NT2/D1 (cell line): ENCODE measurements around the gene TMEM200B.
"Not testable (repeated sequence)": the region's sequence is repeated elsewhere in the genome, so short reads cannot be mapped to it uniquely, and the experiment has no call there.

ENCODE experiments used
- DNase-seq: peaks from one replicate; pipeline ENCODE4 v3.0.0-alpha.2; 2011; ENCODE audit warnings: low read depth, low spot score
- H3K27me3 ChIP-seq: 2 replicates; pipeline ENCODE4 v1.6.0; 2011; ENCODE audit warnings: mild to moderate bottlenecking; ENCODE audit not compliant: insufficient read length, insufficient read depth
- H3K36me3 ChIP-seq: 2 replicates; pipeline ENCODE4 v1.6.1; 2011; ENCODE audit warnings: mild to moderate bottlenecking, low read length, mixed read lengths; ENCODE audit not compliant: insufficient read depth, insufficient read length
- H3K4me1 ChIP-seq: 2 replicates; pipeline ENCODE4 v1.5.1; 2011; ENCODE audit not compliant: insufficient read depth, insufficient read length
- H3K4me3 ChIP-seq: 2 replicates; pipeline ENCODE4 v1.5.1; 2011; ENCODE audit warnings: low read depth; ENCODE audit not compliant: insufficient read length
- H3K9ac ChIP-seq: 2 replicates; pipeline ENCODE4 v1.6.0; 2011; ENCODE audit warnings: low read depth; ENCODE audit not compliant: insufficient read length
- H3K9me3 ChIP-seq: 2 replicates; pipeline ENCODE4 v1.5.1; 2011; ENCODE audit warnings: mild to moderate bottlenecking, low read length; ENCODE audit not compliant: insufficient read depth
- SUZ12 ChIP-seq: IDR thresholded peaks from 2 replicates; pipeline ENCODE4 v1.6.1; 2011; ENCODE audit not compliant: insufficient read length, insufficient read depth; ENCODE audit errors: extremely low read depth
- YY1 ChIP-seq: IDR thresholded peaks from 2 replicates; pipeline ENCODE4 v1.6.1; 2011; ENCODE audit not compliant: insufficient read length, insufficient read depth
- ZNF274 ChIP-seq: IDR thresholded peaks from 2 replicates; pipeline ENCODE4 v1.6.1; 2011; ENCODE audit warnings: mild to moderate bottlenecking, low read depth, low read length

Gene TMEM200B

GRCh38 chr1:29148656-29149491 lies 25.2 kb upstream of the TMEM200B start:
- H3K4me3 ChIP-seq, result no peak overlapping the region
- DNase-seq, result no peak
- no peak overlapping the region for H3K9ac ChIP-seq
- H3K9me3 ChIP-seq, result no peaks in the 10 kb centered on the region
- TF ChIP-seq ZNF274, result no peak
- no peak for TF ChIP-seq SUZ12
- TF ChIP-seq YY1, result no peak
- no peaks in the 10 kb centered on the region for H3K27me3 ChIP-seq
- H3K36me3 ChIP-seq, result peaks cover 91% of the 10 kb centered on the region
- no peaks in the 10 kb centered on the region for H3K4me1 ChIP-seq

- no peak for TF ChIP-seq ZNF274
- TF ChIP-seq SUZ12, result no peak
- TF ChIP-seq YY1, result no peak
- H3K27me3 ChIP-seq, result no peaks in the 10 kb centered on the region
- DNase-seq, result no peak
- no peak overlapping the region for H3K4me3 ChIP-seq
- H3K36me3 ChIP-seq, result peaks cover 62% of the 10 kb centered on the region
- no peaks in the 10 kb centered on the region for H3K4me1 ChIP-seq
- no peak overlapping the region for H3K9ac ChIP-seq
- no peaks in the 10 kb centered on the region for H3K9me3 ChIP-seq
Measured at GRCh38 chr1:29145739-29146437, 22.2 kb upstream of the TMEM200B start.

GRCh38 chr1:29144178-29144577 lies 20.5 kb upstream of the TMEM200B start:
- Histone ChIP-seq H3K4me3 (no peak overlapping the region), H3K9ac (no peak overlapping the region), H3K4me1 (no peaks in the 10 kb centered on the region), H3K36me3 (peaks cover 46% of the 10 kb centered on the region), H3K9me3 (no peaks in the 10 kb centered on the region), H3K27me3 (no peaks in the 10 kb centered on the region)
- TF ChIP-seq SUZ12 (no peak), YY1 (no peak), ZNF274 (no peak)
- no peak for DNase-seq

- no peak overlapping the region for H3K4me3 ChIP-seq
- H3K9ac ChIP-seq, result no peak overlapping the region
- TF ChIP-seq YY1, result no peak
- no peak for TF ChIP-seq ZNF274
- no peak for TF ChIP-seq SUZ12
- H3K36me3 ChIP-seq, result peaks cover 32% of the 10 kb centered on the region
- no peaks in the 10 kb centered on the region for H3K4me1 ChIP-seq
- no peaks in the 10 kb centered on the region for H3K9me3 ChIP-seq
- no peak for DNase-seq
- H3K27me3 ChIP-seq, result no peaks in the 10 kb centered on the region
Measured at GRCh38 chr1:29142714-29143113, 19.0 kb upstream of the TMEM200B start.

GRCh38 chr1:29136391-29136915 lies 12.8 kb upstream of the TMEM200B start:
- Histone ChIP-seq H3K4me1 (peaks cover 10% of the 10 kb centered on the region), H3K4me3 (no peak overlapping the region), H3K36me3 (no peaks in the 10 kb centered on the region), H3K27me3 (no peaks in the 10 kb centered on the region), H3K9ac (no peak overlapping the region), H3K9me3 (no peaks in the 10 kb centered on the region)
- DNase-seq, result no peak
- TF ChIP-seq SUZ12 (no peak), YY1 (no peak), ZNF274 (no peak)

- no peaks in the 10 kb centered on the region for H3K27me3 ChIP-seq
- no peak overlapping the region for H3K4me3 ChIP-seq
- peaks cover 10% of the 10 kb centered on the region for H3K4me1 ChIP-seq
- H3K9ac ChIP-seq, result no peak overlapping the region
- TF ChIP-seq ZNF274 (no peak), YY1 (no peak), SUZ12 (no peak)
- DNase-seq, result no peak
- no peaks in the 10 kb centered on the region for H3K9me3 ChIP-seq
- no peaks in the 10 kb centered on the region for H3K36me3 ChIP-seq
Measured at GRCh38 chr1:29134695-29135028, 11.0 kb upstream of the TMEM200B start.

- no peaks in the 10 kb centered on the region for H3K9me3 ChIP-seq
- no peaks in the 10 kb centered on the region for H3K27me3 ChIP-seq
- no peak for DNase-seq
- no peak overlapping the region for H3K4me3 ChIP-seq
- peak overlapping the region; percentile 37 for H3K9ac ChIP-seq
- H3K4me1 ChIP-seq, result peaks cover 10% of the 10 kb centered on the region
- no peaks in the 10 kb centered on the region for H3K36me3 ChIP-seq
- TF ChIP-seq SUZ12, result no peak
- TF ChIP-seq ZNF274, result no peak
- TF ChIP-seq YY1, result no peak
Measured at GRCh38 chr1:29133861-29134694, 10.4 kb upstream of the TMEM200B start.

- H3K36me3 ChIP-seq, H3K9me3 ChIP-seq, DNase-seq, H3K4me3 ChIP-seq, H3K9ac ChIP-seq: not testable (repeated sequence)
- Histone ChIP-seq H3K27me3 (peaks cover 18% of the 10 kb centered on the region), H3K4me1 (peaks cover 13% of the 10 kb centered on the region)
Measured at GRCh38 chr1:29131056-29131455, 7.4 kb upstream of the TMEM200B start.
